Prostate gland (tissue), 2 donors: ENCODE measurements around the gene NRXN2.

ENCODE experiments used
- POLR2AphosphoS5 ChIP-seq: sonication (generic); formaldehyde crosslinking; IDR thresholded peaks from one replicate; pipeline ENCODE4 v1.6.1; 2017; ENCODE audit warnings: antibody characterized with exemption
- TF ChIP-seq, protein P1 (sequence below), 4 experiments: fragments of 200-600 bp in 2 of 4; fragments of 450-650 bp in 2 of 4; sonication (generic) in 2 of 4; IDR thresholded peaks; 1 replicate in 3 of 4; 2 replicates in 1 of 4; pipeline ENCODE4 v1.5.1; 2016 to 2019; ENCODE audit warnings: antibody characterized with exemption in 4 of 4, mild to moderate bottlenecking in 2 of 4, moderate library complexity in 2 of 4

- TF ChIP-seq, protein P1, sequence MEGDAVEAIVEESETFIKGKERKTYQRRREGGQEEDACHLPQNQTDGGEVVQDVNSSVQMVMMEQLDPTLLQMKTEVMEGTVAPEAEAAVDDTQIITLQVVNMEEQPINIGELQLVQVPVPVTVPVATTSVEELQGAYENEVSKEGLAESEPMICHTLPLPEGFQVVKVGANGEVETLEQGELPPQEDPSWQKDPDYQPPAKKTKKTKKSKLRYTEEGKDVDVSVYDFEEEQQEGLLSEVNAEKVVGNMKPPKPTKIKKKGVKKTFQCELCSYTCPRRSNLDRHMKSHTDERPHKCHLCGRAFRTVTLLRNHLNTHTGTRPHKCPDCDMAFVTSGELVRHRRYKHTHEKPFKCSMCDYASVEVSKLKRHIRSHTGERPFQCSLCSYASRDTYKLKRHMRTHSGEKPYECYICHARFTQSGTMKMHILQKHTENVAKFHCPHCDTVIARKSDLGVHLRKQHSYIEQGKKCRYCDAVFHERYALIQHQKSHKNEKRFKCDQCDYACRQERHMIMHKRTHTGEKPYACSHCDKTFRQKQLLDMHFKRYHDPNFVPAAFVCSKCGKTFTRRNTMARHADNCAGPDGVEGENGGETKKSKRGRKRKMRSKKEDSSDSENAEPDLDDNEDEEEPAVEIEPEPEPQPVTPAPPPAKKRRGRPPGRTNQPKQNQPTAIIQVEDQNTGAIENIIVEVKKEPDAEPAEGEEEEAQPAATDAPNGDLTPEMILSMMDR (IDR thresholded peaks at IDR 0.05), result no peak
- no peak for TF ChIP-seq POLR2AphosphoS5
Observed at GRCh38 chr11:64764040-64764611, 41.1 kb upstream of the NRXN2 start.
